Osteoblast (primary cell): Measurements from ENCODE around the gene STAT5B. TPM values are rescaled to one million over a fixed set of nuclear protein-coding genes. Genes with fewer than 3 reads are reported as not detected.
A peak's percentile ranks its signal among the peaks of the same experiment; 100 is the strongest.

Experiments used
- DNase-seq: peaks from one replicate; pipeline ENCODE4 v3.0.0; 2011; ENCODE audit warnings: low spot score, mixed read lengths; ENCODE audit not compliant: insufficient read length; ENCODE audit errors: missing footprints
- H2AFZ ChIP-seq: 2 replicates; pipeline ENCODE4 v1.6.0; 2011; ENCODE audit warnings: mild to moderate bottlenecking, low read length
- H3K27ac ChIP-seq: 2 replicates; pipeline ENCODE4 v1.5.1; 2011; ENCODE audit warnings: mild to moderate bottlenecking, low read depth, low read length, moderate library complexity
- H3K27me3 ChIP-seq: 2 replicates; pipeline ENCODE4 v1.6.0; 2012; ENCODE audit warnings: mild to moderate bottlenecking, control low read depth, inconsistent platforms, low read length, moderate library complexity; ENCODE audit not compliant: insufficient read depth
- H3K36me3 ChIP-seq: 2 replicates; pipeline ENCODE4 v1.5.1; 2011; ENCODE audit warnings: mild to moderate bottlenecking, low read length, control low read depth, moderate library complexity; ENCODE audit not compliant: insufficient read depth
- H3K4me1 ChIP-seq: 2 replicates; pipeline ENCODE4 v1.5.1; 2011; ENCODE audit warnings: mild to moderate bottlenecking, low read length, control low read depth, moderate library complexity; ENCODE audit not compliant: insufficient read depth
- H3K4me2 ChIP-seq: 2 replicates; pipeline ENCODE4 v1.6.0; 2011; ENCODE audit warnings: mild to moderate bottlenecking, low read length; ENCODE audit not compliant: insufficient read depth
- H3K4me3 ChIP-seq: fragments of 200-600 bp; sonication (generic); 3 replicates; pipeline ENCODE4 v1.5.1; 2012; ENCODE audit warnings: mild to moderate bottlenecking, low read length, inconsistent platforms; ENCODE audit not compliant: insufficient read depth
- H3K79me2 ChIP-seq: 2 replicates; pipeline ENCODE4 v1.6.0; 2012; ENCODE audit warnings: mild to moderate bottlenecking, low read length, control low read depth, inconsistent platforms; ENCODE audit not compliant: insufficient read depth
- H3K9me3 ChIP-seq: 2 replicates; pipeline ENCODE4 v1.5.1; 2011; ENCODE audit warnings: low read depth, low read length, control low read depth
- H4K20me1 ChIP-seq: 2 replicates; pipeline ENCODE4 v1.6.0; 2012; ENCODE audit warnings: mild to moderate bottlenecking, low read length, control low read depth; ENCODE audit not compliant: insufficient read depth
- CTCF ChIP-seq: IDR thresholded peaks from 2 replicates; pipeline ENCODE4 v1.5.1; 2011; ENCODE audit warnings: mild to moderate bottlenecking, low read depth, low read length, moderate library complexity; ENCODE audit errors: extremely low read depth
- total RNA-seq: library from RNA; depleted of rRNA; stranded (reverse); fragments of >200 nt; gene quantifications from 2 replicates; pipeline ENCODE4 v1.2.3, GENCODE V29; 2012

Gene STAT5B
- total RNA-seq, 1 donor, result 22.8 TPM

GRCh38 chr17:42155614-42156045 is 120.6 kb downstream of the STAT5B start:
- Histone ChIP-seq H3K4me3 (peak overlapping the region; percentile 99), H3K4me1 (peaks cover 9% of the 10 kb centered on the region), H3K27me3 (no peaks in the 10 kb centered on the region), H2AFZ (peak overlapping the region; percentile 90), H3K9me3 (no peaks in the 10 kb centered on the region), H3K36me3 (peaks cover 8% of the 10 kb centered on the region), H3K4me2 (peak overlapping the region; percentile 74), H3K79me2 (peaks cover 41% of the 10 kb centered on the region), H3K27ac (no peak overlapping the region), H4K20me1 (peaks cover 23% of the 10 kb centered on the region)
- TF ChIP-seq CTCF, result no peak
- no peak for DNase-seq

GRCh38 chr17:42153919-42154742 is 122.1 kb downstream of the STAT5B start:
- Histone ChIP-seq H3K36me3 (peaks cover 12% of the 10 kb centered on the region), H3K4me3 (peak overlapping the region; percentile 99), H3K79me2 (peaks cover 54% of the 10 kb centered on the region), H4K20me1 (peaks cover 31% of the 10 kb centered on the region), H3K9me3 (no peaks in the 10 kb centered on the region), H3K27me3 (no peaks in the 10 kb centered on the region), H2AFZ (peak overlapping the region; percentile 76), H3K4me1 (peaks cover 9% of the 10 kb centered on the region), H3K27ac (peak overlapping the region; percentile 82), H3K4me2 (peak overlapping the region; percentile 81)
- peak; percentile 76 for DNase-seq
- TF ChIP-seq CTCF, result no peak

Other genes with a start within 250 kb of the STAT5B start
- under 0.01 and 0.29 TPM in 2 replicates for gene C17orf113, start 225.8 kb downstream of the STAT5B start, total RNA-seq
- gene ZNF385C, start 177.9 kb downstream of the STAT5B start, total RNA-seq, result not detected in 2 replicates
- gene DHX58, start 163.7 kb downstream of the STAT5B start, total RNA-seq, result 18.5 and 23.0 TPM in 2 replicates
- 8.3 and 9.0 TPM in 2 replicates for gene KAT2A, start 155.0 kb downstream of the STAT5B start, total RNA-seq
- gene HSPB9, start 153.6 kb downstream of the STAT5B start, total RNA-seq, result not detected in 2 replicates
- gene RAB5C, start 121.4 kb downstream of the STAT5B start, total RNA-seq, result 80.0 and 90.5 TPM in 2 replicates
- not detected in 2 replicates for gene KCNH4, start 95.2 kb downstream of the STAT5B start, total RNA-seq
- not detected in 2 replicates for gene HCRT, start 90.9 kb downstream of the STAT5B start, total RNA-seq
- gene GHDC, start 81.9 kb downstream of the STAT5B start, total RNA-seq, result 26.8 and 31.8 TPM in 2 replicates
- 35.5 and 38.6 TPM in 2 replicates for gene STAT5A, start 12.1 kb upstream of the STAT5B start, total RNA-seq
- 197 and 206 TPM in 2 replicates for gene STAT3, start 112.1 kb upstream of the STAT5B start, total RNA-seq
- 861 and 988 TPM in 2 replicates for gene CAVIN1, start 146.9 kb upstream of the STAT5B start, total RNA-seq
- 52.5 and 53.9 TPM in 2 replicates for gene ATP6V0A1, start 182.5 kb upstream of the STAT5B start, total RNA-seq